Suppressor macrophage treated with lipopolysaccharide for 1 hour (primary cell): ENCODE data around the gene TNKS1BP1.
A peak's percentile ranks its signal among the peaks of the same experiment; 100 is the strongest.
"Not testable (repeated sequence)": the region's sequence is repeated elsewhere in the genome, so short reads cannot be mapped to it uniquely, and the experiment has no call there.

ENCODE experiments used
- DNase-seq, 3 donors: peaks; one replicate each; pipeline ENCODE4 v3.0.0-alpha.2; 2020 to 2022

Gene TNKS1BP1, protein sequence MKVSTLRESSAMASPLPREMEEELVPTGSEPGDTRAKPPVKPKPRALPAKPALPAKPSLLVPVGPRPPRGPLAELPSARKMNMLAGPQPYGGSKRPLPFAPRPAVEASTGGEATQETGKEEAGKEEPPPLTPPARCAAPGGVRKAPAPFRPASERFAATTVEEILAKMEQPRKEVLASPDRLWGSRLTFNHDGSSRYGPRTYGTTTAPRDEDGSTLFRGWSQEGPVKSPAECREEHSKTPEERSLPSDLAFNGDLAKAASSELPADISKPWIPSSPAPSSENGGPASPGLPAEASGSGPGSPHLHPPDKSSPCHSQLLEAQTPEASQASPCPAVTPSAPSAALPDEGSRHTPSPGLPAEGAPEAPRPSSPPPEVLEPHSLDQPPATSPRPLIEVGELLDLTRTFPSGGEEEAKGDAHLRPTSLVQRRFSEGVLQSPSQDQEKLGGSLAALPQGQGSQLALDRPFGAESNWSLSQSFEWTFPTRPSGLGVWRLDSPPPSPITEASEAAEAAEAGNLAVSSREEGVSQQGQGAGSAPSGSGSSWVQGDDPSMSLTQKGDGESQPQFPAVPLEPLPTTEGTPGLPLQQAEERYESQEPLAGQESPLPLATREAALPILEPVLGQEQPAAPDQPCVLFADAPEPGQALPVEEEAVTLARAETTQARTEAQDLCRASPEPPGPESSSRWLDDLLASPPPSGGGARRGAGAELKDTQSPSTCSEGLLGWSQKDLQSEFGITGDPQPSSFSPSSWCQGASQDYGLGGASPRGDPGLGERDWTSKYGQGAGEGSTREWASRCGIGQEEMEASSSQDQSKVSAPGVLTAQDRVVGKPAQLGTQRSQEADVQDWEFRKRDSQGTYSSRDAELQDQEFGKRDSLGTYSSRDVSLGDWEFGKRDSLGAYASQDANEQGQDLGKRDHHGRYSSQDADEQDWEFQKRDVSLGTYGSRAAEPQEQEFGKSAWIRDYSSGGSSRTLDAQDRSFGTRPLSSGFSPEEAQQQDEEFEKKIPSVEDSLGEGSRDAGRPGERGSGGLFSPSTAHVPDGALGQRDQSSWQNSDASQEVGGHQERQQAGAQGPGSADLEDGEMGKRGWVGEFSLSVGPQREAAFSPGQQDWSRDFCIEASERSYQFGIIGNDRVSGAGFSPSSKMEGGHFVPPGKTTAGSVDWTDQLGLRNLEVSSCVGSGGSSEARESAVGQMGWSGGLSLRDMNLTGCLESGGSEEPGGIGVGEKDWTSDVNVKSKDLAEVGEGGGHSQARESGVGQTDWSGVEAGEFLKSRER (N-terminal part only)

DNA sequence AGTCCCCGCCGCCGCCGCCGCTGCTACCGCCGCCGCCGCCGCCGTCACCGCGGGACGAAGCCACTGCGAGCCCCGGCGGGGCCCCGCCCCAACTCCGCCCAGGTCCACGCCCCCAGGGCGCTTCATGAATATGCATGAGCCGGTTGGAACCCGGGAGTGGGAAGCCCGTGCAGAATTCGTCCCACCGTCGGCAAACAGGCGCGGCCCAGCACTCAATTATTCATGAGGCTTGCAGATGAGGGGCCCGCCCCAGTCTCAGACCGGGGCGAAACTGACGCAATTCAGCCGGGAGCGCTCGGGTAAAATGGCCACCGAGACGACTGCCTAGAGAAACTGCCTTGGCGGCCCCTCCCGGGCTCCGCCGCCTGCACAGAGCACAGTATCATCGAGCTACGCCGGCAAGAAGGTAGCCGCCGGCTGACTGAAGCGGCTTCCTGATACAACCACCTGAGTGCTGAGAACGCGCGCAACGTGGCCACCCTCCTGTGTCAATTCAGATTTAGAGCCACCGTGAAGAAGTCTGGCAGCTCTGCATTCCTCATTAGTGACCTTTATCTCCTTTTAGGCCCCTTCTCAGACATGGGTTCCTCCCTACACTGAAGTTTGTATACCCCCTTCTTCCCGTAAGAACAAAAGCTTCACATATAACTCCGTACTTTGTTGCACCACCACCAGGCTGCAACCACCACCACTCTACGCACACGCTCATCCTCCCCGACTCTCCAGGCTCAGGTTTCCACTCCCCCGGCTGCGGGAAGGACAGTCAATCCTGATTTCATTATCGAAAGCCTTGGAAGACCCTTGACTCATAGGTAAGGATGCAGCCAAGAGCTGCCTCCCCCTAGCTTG lies at the start of gene TNKS1BP1:
Gene TNKS1BP1 (minus strand): TSS at position 67 of the 849 bp plus-strand sequence. CDS start 3,067 bp downstream, outside the sequence.
- DNase-seq, result peak; percentile 93 to 96 (median 96)

DNA sequence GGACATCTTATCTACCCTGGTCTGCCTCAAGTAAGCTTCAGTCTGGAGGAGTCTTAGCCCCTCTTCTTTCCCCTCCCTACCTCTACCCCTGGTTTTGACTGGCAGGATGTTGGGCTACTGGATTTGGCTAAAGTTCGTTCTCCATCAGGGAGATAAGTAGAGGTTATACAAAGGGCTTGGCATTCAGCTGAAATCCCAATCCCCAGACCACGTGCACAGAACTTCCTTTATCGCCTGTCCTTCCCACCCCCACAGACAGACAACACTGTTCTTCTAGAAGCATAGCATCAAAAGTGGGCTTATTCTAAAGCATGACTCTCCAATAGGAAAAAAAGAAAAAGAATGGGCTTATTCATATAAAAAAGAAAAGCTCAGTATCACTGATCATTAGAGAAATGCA lies 48.4 kb upstream of the TNKS1BP1 start:
- no peak for DNase-seq

DNA sequence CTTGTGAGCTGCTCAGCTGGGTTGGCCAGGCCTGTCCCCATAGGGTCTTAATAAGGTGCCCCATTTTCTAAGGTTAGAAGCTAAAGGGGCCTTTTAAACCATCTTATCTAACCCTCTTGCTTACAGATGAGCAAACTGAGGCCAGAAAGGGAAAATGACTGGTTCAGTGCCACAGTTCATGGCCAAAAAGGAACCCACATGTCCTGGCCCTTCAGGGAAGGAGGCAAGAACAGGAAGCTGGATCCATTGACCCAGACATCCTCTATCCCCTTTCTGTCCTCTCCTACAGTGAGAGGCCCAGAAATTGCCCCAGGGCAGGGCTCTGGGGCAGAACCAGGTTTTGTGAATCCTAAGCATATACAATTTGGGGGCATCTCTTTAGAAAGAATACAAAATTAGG lies 46.2 kb upstream of the TNKS1BP1 start:
- DNase-seq, result no peak

DNA sequence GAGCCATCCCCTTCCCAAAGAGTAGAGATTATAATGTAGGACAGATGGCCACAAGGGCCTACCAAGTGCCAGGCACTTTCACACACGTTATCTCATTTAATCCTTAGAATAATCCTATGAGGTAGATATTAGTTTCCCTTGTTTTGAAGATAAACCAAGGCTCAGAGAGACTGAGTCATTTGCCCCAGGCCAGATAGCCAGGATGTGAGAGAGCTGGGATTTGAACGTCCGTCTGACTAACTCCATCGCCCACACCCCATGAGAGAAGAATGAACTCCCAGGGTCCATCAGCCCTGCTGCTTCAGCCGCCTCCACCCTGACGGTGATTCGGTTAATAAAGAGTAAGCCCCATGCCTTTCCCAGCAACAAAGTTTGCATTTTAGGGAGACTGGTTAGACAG lies 45.5 kb upstream of the TNKS1BP1 start:
- DNase-seq, result peak in 2 of 3 donors; percentile 41 to 55

DNA sequence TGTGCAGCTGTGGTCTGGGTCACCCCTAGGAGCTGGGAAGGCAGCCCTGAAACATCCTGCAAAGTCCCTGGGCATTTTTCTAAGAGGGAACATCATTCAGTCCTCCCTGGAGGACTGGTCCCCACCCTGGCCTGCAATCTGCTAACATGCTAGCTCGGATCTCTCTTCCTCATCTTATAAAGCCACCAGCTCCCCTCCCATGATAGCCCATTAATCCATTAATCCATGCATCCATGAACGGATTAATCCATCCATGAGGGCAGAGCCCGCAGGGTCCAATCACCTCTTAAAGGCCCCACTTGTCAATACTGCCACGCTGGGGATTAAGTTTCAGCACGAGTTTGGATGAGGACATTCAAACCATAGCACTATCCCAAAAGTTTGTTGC lies 44.1 kb upstream of the TNKS1BP1 start:
- no peak for DNase-seq

DNA sequence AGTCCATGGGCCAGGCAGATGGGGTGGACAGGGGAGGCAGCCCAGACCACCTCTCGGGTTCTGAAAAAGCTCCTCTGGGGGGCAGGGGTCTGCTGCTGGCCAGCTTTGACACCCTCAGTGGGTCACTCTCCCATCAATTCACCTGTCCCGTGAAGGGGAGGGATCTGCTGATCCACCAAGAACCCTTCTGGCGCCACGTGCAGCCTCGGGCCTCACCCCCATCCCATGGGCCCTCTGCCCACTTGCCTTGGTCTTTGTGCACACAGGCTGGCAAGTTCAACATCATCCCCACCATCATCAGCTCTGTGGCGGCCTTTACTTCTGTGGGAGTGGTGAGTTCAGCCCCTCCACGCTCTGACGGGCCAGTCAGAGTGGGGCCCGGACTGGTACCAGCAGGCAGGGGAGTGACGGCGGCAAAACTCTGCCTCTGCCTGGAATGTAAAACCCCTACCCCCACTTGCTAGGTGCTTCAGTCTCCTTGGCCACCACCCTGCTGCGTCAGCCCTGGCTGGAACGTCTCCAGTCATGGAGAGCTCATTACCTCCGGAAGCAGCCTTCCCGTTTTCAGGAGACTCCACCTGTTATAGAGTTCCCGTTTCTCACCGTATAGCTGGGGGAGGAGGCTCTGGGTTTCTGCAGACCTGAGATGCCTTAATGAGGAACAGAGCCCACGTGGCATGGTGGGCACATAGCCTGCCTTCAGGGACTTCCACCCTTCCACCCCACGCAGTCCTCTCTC lies 43.5 kb upstream of the TNKS1BP1 start:
- peak; percentile 43 to 65 (median 62) for DNase-seq

DNA sequence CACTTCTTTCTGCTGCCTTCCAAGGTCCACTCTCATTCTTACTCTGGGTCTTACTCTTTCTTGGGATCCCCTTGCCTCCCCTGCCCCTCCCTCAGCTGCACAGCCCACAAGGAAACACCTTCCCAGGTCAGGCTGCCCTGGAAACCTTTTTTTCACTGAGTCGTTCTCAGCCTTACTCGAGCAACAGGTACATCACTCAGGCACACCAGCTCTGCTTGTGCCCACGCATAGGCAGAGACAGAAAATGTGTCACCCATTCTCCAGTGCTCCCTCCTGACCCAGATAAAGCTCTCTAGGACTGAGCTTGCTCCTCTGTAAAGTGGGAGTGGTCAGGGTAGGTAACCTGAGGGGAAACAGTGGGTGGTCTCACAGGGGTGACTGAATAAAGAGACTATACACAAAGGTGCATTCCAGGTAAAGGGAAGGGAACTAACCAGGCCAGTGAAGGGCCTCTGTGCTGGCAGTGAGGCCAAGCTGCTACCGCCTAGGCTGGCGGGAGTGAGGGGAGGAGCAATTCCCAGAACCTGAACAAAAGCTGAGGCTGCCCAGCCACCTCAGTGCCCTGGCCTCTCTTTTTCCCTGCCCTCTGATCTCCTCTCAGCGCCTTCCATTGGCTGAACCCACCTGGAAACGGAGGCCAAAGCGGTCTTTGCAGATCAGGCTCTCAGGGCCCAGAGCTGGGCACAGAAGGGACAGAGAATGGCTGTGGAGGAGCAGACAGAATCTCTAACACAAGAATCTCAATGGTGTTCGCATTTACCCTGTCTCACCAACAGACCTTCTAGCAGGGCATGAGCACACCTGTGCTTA lies 40.3 kb upstream of the TNKS1BP1 start:
- no peak for DNase-seq

DNA sequence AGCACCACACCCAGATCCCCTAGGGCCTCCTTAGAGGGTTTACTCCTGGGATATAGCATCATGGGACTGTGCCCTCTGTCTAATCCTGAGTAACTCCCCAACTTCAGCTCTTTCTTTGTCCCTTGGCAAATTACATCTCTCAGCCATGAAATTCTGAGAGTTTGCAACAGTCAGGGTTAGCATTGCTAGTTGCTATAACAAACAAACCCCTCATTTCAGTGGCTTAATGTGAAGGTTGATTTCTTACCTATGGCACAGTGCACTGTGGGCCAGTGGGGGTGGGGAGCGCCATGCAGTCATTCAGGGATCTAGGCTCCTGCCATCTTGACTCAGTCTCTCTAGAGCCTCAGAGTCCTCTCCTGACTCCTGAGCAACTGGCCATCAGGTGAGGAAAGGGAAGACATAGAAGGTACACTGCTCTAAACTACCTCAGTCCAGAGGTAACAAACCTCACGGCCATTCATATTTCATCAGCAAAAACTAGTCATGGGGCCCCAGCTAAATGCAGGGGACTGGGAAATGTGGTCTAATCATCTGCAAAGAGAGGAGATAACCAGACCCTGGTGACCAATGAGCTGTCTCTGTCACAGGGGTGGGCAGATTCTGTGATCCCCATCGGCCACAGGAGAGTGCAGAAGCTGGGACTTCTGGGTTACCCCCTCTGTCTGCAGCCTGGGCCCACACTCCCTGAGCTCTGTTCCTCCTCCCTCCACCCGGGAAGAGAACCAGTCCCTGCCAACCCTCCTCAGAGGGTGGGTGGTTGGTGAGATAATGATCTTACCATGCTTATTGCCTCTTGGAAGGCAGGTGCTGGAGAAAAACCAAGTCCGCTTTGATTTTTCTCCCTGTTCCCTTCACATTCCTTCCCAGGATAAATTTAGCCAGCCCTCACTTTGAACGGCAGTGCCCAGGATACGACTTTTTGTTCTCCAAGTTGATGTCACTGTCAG lies 38.7 kb upstream of the TNKS1BP1 start:
- DNase-seq, result no peak

DNA sequence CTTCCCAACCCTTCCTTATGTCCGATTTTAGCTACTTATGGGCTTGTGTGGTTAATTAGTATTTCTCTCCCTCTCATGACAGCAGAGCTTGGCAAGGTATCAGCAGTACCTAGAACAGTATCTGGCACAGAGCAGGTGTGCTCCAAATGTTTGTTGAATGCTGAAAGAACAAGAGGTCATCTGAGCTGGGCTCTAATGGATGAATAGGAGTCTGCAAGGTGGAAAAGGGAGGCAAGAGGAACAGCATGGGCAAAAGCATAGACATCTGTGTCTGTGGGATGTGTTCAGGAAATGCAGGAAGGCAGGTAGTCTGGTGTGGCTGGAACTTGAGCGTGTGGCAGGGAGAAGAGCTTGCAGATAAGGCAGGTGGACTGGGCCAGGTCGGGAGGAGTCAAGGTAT lies 37.2 kb upstream of the TNKS1BP1 start:
- DNase-seq, result no peak

DNA sequence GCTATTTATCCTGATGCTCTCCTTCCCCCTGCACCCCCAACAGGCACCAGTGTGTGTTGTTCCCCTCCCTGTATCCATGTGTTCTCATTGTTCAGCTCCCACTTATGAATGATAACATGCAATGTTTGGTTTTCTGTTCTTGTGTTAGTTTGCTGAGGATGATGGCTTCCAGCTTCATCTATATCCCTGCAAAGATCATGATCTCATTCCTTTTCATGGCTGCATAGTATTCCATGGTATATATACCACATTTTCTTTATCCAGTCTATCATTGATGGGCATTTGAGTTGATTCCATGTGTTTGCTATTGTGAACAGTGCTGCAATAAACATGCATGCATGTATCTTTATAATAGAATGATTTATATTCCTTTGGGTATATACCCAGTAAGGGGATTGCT lies 36.7 kb upstream of the TNKS1BP1 start:
- not testable (repeated sequence) for DNase-seq

DNA sequence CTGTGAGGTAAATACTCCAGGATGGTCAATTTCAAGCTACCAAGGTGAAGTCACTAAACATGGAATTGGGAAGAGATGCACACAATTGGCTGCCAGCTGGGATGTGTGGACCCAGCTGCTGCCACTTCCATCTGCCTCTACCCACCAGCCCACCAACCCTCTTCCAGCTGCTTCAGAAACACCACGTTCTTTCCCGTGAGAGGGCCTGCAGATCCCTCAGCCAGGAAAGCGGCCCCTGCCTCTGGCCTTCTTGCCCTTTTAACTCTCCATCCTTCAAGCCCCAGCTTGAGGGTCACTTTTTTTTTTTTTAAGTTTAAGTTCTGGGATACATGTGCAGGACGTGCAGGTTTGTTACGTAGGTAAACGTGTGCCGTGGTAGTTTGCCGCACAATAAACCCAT lies 36.2 kb upstream of the TNKS1BP1 start:
- no peak for DNase-seq

DNA sequence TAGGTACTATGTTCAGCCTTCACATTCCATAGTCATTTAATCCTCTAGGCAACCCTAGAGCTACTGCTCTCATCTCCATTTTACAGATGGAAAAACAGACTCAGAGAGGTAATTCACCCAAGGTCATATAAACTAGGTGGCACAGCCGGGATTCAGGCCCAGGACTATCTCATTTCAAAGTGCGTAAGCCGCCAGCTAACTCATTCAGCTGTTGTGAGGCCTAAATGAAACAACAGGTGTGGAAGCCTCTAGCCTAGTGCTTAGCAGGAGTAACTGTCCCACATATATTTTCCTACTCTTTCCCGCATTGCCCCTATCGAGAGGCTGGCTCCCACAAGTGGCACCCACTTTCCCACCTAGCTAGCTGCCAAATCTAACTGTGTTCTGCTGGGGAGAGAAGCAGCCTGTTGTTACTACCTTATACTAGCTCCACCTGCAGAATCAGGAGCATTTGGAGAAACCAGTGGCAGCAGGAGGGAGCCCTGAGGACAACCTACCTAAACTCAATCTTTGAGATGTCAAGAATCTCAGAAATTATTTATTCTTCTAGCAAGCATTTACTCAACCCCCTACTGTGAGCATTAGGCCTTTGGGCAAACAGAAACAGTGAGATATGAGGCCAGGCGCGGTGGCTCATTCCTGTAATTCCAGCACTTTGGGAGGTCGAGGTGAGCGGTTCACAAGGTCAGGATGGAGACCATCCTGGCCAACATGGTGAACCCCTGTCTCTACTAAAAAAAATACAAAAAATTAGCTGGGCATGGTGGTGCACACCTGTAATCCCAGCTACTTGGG lies 35.3 kb upstream of the TNKS1BP1 start:
- no peak for DNase-seq

DNA sequence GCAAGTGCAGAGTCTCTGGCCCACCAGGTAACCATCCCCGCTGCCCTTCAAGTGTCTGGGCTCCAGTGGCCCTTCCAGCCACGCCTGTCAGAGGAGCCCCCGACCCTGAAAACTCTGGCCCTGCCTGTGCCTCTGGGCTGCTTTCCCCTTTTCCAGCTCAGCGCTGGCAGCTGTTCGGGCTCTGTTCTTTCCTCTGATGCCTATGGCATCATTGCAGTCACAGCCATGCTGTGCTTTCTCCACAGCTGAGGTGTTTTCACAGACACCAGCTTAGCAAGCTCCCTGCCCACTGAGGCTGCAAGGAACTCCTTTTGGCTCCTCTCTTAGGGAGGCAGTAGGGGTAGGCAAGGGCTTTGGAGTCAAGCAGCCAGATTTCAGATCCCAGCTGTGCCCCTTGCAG lies 34.6 kb upstream of the TNKS1BP1 start:
- no peak for DNase-seq

DNA sequence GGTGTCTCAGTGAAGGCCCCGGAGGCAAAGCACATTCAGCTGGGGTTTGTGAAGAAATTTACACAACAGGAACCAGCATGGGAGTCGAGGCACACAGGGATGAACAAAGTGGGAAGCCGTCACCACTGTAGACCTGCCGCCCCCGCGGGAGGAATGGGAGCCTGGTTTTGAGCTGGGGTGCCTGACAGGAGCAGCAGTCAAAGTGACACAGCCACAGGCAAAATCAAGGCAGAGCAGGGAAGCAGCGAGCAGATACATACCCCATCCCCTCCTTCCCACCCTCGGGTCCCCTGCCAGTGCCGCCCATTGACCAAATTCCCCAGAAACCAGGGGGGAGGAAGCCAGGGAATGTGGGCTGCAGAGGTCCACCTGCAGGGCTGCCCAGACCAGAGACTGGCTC lies 34.2 kb upstream of the TNKS1BP1 start:
- DNase-seq, result no peak

DNA sequence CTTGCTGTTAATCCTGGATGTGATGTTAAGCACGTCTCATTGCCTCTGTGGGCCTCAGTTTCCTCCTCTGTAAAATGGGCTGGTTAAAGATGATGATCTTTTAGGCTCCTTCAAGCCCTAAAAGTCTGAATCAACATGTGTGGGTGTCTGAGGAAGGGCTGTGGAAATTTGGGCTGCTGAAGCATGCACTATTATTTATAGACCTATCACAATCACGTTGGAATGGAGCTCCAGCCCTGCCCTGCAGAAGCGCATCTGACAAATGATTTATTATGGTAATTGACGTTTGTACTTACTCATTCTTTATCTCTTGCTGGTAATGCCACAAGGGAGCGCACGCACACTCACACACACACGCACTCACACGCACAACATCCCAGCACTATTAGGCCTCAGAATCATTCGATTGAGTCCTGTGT lies 33.8 kb upstream of the TNKS1BP1 start:
- peak; percentile 60 to 79 (median 60) for DNase-seq

DNA sequence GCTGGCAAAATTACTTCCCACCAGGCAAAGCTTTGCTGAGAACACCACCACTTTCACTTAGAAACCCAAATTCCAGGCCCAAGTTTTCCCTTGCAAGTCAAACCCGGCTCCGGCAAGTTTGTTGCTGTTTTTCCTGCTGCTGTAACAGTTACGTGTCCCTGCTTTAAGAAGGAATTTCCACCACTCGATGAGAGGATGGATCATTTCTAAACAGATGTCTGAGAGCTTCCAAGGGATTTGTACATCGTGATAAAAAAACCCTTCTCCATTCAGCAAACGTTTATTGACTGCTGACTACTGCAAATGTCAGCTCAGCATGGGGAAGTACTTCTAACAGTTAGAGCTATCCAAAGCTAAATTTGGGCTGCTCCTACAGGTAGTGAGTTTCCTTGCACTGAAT lies 33.1 kb upstream of the TNKS1BP1 start:
- DNase-seq, result peak; percentile 31 to 62 (median 46)

DNA sequence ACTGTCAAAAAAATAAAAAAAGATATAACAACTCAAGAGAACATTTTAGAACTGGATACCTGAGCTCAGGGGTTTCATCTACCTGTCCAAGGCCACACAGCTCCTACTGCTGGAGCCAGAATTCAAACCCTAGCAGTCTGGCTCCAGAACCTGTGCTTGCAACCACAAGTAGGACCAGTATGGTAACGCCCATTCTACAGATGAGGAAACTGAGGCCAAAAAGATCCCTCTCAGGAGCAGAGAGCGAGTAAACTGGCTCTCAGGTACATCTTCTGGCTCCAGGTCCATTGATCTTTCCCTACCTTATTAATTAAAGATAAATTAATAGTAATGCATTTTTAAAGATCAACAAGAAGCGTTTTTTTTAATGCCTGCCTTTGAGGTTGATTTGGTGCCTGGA lies 32.6 kb upstream of the TNKS1BP1 start:
- DNase-seq, result no peak

DNA sequence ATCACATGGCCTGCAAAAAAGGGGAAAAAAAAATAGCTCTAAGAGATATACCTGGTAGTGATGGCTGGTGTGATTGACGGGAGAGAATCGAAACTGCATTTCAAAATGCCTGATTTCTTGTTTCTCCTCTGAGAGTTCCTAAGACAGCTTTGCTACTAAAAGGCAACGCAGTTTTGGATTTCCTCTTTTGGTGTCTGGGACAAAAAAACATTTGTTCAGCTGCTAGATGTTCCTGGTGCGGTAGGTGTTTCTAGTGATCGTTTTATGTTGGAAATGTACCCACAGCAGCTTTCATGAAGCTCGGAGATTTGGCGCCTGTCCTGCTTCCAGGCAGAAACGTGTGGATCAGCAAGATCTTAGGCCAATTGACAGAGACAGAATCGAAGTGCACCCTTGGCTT lies 31.5 kb upstream of the TNKS1BP1 start:
- peak; percentile 34 to 52 (median 45) for DNase-seq
